HG03378 (cell line): ENCODE data around the gene BCAR3.

ENCODE experiments used
- ATAC-seq: cut with Tn5 transposase; IDR thresholded peaks from one replicate; pipeline ENCODE4 v1.9.1; 2021; ENCODE audit warnings: mild to moderate bottlenecking, moderate library complexity; ENCODE audit not compliant: unreplicated experiment

The BCAR3 gene

GRCh38 chr1:93641527-93641926, 40.1 kb downstream of the BCAR3 start:
- no peak for ATAC-seq

GRCh38 chr1:93640656-93641440, 40.8 kb downstream of the BCAR3 start:
- no peak for ATAC-seq

DNA sequence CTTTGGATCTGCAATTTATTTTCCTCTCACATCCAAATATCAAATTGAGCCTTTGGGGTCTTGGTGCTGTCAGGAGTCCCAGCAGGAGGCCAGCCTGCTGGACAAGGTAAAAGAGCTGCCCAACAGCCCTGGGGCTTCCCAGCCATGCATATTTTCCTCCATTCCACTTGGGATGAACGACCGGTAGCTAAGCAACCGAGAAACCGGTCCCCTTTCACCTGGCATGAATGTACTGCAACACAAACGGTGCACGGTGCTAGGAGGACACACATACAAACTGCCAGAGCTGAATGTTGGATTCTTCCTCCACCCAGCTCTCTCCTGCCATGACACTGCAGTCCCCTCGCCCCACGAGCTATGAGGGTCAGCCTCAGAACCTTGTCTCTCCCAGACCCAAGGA, 42.7 kb downstream of the BCAR3 start:
- ATAC-seq: no peak

DNA sequence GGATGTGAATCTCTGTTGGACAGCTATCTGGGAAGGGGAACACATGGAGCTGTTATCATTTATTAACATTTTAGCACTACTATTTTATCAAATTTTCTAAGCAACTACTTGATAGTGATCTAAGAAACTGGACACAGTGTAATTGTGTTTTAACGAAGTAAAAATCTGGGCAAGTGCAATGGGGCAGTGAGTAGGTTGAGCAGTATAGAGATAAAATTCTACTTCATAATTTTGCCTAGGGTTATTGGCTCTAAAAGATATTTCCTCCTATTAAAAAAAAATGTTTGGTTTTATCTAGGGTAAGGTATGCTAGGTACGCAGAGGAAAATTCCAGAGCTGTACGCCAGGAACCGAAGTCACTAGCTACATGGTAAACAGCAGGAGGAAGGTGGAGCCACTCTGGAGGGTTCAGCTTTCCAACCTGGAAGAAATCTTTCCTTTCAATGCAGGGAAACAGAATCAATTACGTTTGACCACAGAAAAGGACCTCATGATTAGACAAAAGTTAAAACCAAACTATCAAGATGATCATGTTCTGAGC, 43.3 kb downstream of the BCAR3 start:
- ATAC-seq: no peak

DNA sequence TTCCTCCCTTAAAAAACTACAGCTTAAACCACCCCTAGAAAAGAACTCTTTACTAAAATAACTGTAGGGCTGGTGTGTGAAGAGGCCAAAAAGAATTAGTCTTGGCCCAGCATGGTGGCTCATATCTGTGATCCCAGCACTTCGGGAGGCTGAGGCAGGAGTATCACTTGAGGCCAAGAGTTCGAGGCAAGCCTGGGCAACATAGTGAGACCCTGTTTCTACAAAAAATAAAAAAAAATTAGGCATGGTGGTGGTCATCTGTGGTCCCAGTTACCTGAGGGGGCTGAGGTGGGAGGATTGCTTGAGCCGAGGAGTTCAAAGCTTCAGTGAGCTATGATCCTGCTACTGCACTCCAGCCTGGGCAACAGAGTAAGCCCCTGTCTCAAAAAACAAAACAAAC, 44.9 kb downstream of the BCAR3 start:
- ATAC-seq: no peak

DNA sequence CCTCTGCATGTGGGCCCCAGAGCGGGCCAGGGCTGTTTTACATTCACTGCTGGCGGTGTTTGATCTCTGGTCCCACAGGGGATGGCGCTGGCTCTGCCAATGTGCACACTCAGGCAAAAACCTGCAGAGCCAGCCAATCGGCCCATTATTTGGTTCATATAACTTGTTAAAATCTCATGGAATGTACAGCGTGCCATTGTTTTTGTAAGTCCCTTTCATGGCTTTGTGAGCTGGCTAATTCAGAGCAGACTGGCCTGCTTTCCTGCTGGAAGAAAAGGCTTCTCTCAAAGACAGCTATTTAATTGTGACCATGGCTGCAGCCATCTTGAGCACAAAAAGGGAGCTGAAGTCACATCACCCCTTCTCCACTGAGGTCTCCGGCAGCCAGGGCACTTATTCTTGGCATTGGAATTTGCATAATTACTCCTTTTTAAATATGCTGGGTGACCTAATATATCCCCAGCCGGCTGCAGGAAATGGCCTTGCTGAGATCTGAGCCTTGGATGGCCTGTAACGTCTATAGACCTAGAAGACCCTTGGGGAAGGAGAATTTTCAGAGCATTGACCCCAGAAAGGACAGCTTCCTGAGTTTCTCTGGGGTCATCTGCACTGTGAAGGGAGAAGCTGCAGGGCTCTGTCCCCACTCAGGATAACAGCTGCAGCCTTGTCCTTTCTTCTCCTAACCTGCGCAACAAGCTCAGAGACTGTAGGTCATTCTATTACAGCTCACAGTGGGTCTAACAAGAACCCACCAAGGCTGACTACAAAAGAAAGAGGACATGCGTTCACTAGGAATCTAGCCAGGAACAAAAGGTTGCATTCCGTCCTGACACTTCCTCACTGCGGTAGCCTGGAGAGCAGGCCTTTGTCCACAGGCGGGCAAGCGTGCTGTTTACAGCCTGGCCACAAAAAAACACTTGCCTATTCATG, 45.8 kb downstream of the BCAR3 start:
- no peak for ATAC-seq

DNA sequence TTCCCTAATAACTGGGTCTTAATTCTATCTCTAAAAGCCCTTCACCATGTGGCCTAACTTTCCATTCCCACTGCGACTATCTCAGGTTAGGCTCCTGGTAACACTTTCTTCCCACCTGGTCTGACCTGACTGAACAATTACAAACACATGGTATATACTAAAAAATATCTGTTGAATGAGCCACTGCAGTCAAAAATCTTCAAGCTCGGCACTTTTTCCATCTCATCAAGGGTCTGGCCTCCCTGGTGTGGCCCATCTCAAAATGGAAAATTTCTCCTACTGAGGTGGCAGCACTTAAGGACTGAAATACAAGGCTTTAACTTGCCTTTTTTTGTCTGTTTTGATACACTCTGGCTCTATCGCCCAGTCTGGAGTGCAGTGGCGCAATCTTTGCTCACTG, 48.3 kb downstream of the BCAR3 start:
- ATAC-seq: no peak

GRCh38 chr1:93631626-93632365, 49.8 kb downstream of the BCAR3 start:
- peak; percentile 50 for ATAC-seq

GRCh38 chr1:93630168-93630567, 51.5 kb downstream of the BCAR3 start:
- no peak for ATAC-seq

- peak; percentile 66 for ATAC-seq
Observed at GRCh38 chr1:93629101-93630059, 52.3 kb downstream of the BCAR3 start.

DNA sequence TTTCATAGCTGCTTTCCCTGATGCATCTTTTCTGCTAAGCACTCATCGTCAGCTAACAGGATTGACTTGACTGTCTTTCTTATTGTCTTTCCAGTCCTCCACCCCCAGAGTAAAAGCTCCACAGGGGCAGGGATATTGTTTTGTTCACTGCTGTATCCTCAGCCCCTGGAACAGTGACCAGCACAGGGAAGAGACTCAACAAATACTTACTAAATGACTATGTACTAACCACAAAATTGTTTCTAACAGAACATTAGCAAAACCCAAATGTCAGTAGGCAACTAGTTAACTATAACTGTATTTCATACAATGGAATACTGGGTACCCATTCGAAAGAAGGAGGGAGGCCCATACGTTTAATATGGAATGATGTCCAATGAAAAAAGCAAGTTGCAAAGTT, 53.0 kb downstream of the BCAR3 start:
- no peak for ATAC-seq

GRCh38 chr1:93625582-93626327, 55.9 kb downstream of the BCAR3 start:
- ATAC-seq: no peak

DNA sequence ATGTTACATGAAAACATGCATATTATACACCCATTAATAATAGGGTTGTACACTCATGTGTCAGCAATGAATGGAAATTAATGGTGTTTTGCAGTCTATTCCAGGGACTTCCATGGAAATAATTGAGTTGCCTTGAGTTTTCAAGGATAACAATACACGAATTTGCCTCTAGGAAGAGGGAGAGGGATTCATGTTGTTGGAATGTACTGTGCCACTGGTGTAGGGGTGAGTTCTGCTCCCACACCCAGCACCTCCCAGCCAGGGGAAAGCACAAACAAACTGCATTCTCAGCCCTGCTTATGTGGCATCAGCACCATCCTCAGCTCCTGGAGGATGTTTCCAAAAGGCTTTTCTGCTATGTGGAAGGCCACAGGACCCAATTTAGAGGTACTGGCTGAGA, 57.8 kb downstream of the BCAR3 start:
- no peak for ATAC-seq

GRCh38 chr1:93623436-93623835, 58.2 kb downstream of the BCAR3 start:
- ATAC-seq: no peak

DNA sequence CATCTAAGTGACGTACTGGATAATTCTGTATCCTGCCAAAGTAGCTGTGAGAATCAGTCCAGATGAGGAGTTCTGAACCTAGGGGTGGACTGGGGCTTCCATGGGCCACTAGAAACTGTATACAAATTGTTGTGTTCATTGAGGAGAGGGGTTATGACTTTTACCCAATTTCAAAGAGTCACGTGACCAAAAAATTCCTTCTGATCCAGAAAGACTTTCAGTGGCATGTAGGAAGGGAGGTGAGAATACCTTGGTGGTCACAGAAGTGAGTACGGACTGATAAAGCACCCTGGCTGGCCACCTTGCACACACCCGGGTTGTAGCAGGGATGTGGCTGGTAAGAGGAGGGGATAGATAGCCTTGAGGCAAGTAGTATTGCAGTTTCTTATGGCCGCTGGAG, 60.4 kb downstream of the BCAR3 start:
- no peak for ATAC-seq

DNA sequence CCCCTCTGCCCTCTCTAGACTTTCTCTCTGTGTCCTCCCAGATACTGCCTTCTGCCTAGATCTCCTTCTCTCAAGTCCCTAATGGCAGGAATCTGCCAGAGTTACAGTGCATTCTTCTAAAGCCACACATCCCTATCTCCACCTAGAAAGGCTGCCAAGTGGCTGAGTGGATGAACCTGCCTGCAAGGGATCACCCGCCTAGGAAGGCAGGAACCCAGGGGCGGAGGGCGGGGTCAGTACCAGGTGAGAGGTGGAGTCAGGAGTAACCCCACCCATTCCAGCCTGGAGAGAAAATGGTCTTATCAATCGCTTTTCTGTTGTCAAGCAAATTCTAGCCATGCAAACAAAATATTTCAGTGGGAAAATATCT, 60.8 kb downstream of the BCAR3 start:
- no peak for ATAC-seq

- no peak for ATAC-seq
Observed at GRCh38 chr1:93620172-93620840, 61.3 kb downstream of the BCAR3 start.

GRCh38 chr1:93619507-93620171, 62.0 kb downstream of the BCAR3 start:
- no peak for ATAC-seq
